HCT116 (cell line): Measurements from ENCODE around the gene ALKBH6. TPM values are rescaled to one million over a fixed set of nuclear protein-coding genes. Genes with fewer than 3 reads are reported as not detected.
A peak's percentile ranks its signal among the peaks of the same experiment; 100 is the strongest.

ENCODE experiments used
- ATAC-seq: fragments of 200-7000 bp; cut with Tn5 transposase; 2 replicates; pipeline ENCODE4 v1.9.1; 2020; ENCODE audit warnings: mild to moderate bottlenecking, moderate library complexity
- BruUV-seq: library from RNA; stranded (reverse); fragments of 400-500 nt; replicated peaks from 2 replicates; lab custom pipeline; 2021; lab: Mats Ljungman, UMichigan
- CTCF ChIA-PET: fragments of 300-600 bp; sonication (Branson Sonifier 250); formaldehyde crosslinking; loops from one replicate; lab custom pipeline; 2021; ENCODE audit warnings: antibody characterized with exemption; lab: Charles Lee
- POLR2A ChIA-PET: fragments of 300-600, 350-600 bp; sonication (Branson Sonifier 250); formaldehyde crosslinking; loops from one replicate; lab custom pipeline; 2021; ENCODE audit warnings: antibody characterized with exemption; lab: Charles Lee
- RAD21 ChIA-PET, 2 experiments: fragments of 300-600 bp; sonication (Branson Sonifier 250); formaldehyde crosslinking; loops; one replicate each; lab custom pipeline; 2023; ENCODE audit warnings: low total read pairs in 2 of 2; ENCODE audit not compliant: uncharacterized antibody in 2 of 2, unreplicated experiment in 2 of 2, low non-redundant PET in 1 of 2; lab: Charles Lee
- DNase-seq: peaks from one replicate; pipeline ENCODE4 v3.0.0-alpha.2; 2010; ENCODE audit warnings: low read depth, low spot score
- H2AFZ ChIP-seq: fragments of 200-600 bp; shearing (Covaris generic), sonication (generic); 2 replicates; pipeline ENCODE4 v1.6.1; 2017; ENCODE audit warnings: low read depth, mixed run types, mixed read lengths, antibody characterized with exemption, low read length; ENCODE audit not compliant: poor library complexity, severe bottlenecking
- H3K27ac ChIP-seq: 2 replicates; pipeline ENCODE4 v1.5.1; 2012; ENCODE audit warnings: low read depth, low read length
- H3K27me3 ChIP-seq: fragments of 200-600 bp; sonication (generic); 2 replicates; pipeline ENCODE4 v1.6.1; 2016; ENCODE audit warnings: mixed run types, low read length, mixed read lengths; ENCODE audit not compliant: insufficient read depth
- H3K36me3 ChIP-seq, 2 experiments: fragments of 200-500 bp in 1 of 2; fragments of 200-600 bp in 1 of 2; sonication (Bioruptor generic) in 1 of 2; sonication (generic) in 1 of 2; 2 replicates each; pipeline versions ENCODE4 v1.5.1 to v1.6.1; 2014 to 2016; ENCODE audit warnings: low read length in 2 of 2, inconsistent platforms in 1 of 2, mixed read lengths in 1 of 2, mixed run types in 1 of 2; ENCODE audit not compliant: insufficient read depth in 2 of 2, control insufficient read depth in 1 of 2
- H3K4me1 ChIP-seq, 2 experiments: fragments of 200-600 bp in 1 of 2; sonication (generic) in 1 of 2; 2 replicates each; pipeline versions ENCODE4 v1.5.1 to v1.6.1; 2012 to 2017; ENCODE audit warnings: low read length in 2 of 2, inconsistent platforms in 1 of 2, mild to moderate bottlenecking in 1 of 2, mixed read lengths in 1 of 2, mixed run types in 1 of 2, moderate library complexity in 1 of 2; ENCODE audit not compliant: insufficient read depth in 2 of 2, control insufficient read depth in 1 of 2
- H3K4me2 ChIP-seq: fragments of 200-600 bp; sonication (generic); 2 replicates; pipeline ENCODE4 v1.6.1; 2017; ENCODE audit warnings: mixed run types, low read length, mixed read lengths
- H3K4me3 ChIP-seq, 2 experiments: fragments of 200-600 bp in 1 of 2; sonication (generic) in 1 of 2; replicated peaks in 1 of 2; 2 replicates each; pipeline ENCODE4 v1.5.1; 2011 to 2016; ENCODE audit warnings: low read length in 2 of 2, control low read depth in 1 of 2, low read depth in 1 of 2, mild to moderate bottlenecking in 1 of 2, mixed read lengths in 1 of 2, mixed run types in 1 of 2
- H3K79me2 ChIP-seq: fragments of 200-600 bp; sonication (generic); 2 replicates; pipeline ENCODE4 v1.6.1; 2017; ENCODE audit warnings: mild to moderate bottlenecking, mixed run types, low read length, moderate library complexity, mixed read lengths; ENCODE audit not compliant: insufficient read depth
- H3K9ac ChIP-seq: fragments of 200-600 bp; sonication (generic); 2 replicates; pipeline ENCODE4 v1.6.1; 2016; ENCODE audit warnings: low read length, mixed read lengths
- H3K9me2 ChIP-seq: fragments of 200-600 bp; sonication (generic), shearing (Covaris generic); 2 replicates; pipeline ENCODE4 v1.6.1; 2017; ENCODE audit warnings: mixed run types, mild to moderate bottlenecking, moderate library complexity; ENCODE audit not compliant: insufficient read depth
- H3K9me3 ChIP-seq, 2 experiments: fragments of 200-500 bp in 1 of 2; fragments of 200-600 bp in 1 of 2; sonication (Bioruptor generic) in 1 of 2; sonication (generic) in 1 of 2; 2 replicates each; pipeline ENCODE4 v1.6.1; 2014 to 2017; ENCODE audit warnings: low read length in 2 of 2, mixed read lengths in 2 of 2, inconsistent platforms in 1 of 2, low read depth in 1 of 2, mild to moderate bottlenecking in 1 of 2, mixed run types in 1 of 2, moderate library complexity in 1 of 2; ENCODE audit not compliant: control insufficient read depth in 1 of 2, insufficient read depth in 1 of 2
- H4K20me1 ChIP-seq: fragments of 200-600 bp; sonication (generic), shearing (Covaris generic); 2 replicates; pipeline ENCODE4 v1.6.1; 2017; ENCODE audit warnings: mixed run types, mild to moderate bottlenecking, moderate library complexity; ENCODE audit not compliant: insufficient read depth
- EGR1 ChIP-seq: IDR thresholded peaks from 2 replicates; pipeline ENCODE4 v1.6.1; 2012; ENCODE audit warnings: low read depth
- JUND ChIP-seq: IDR thresholded peaks from 2 replicates; pipeline ENCODE4 v1.6.1; 2012
- SIN3A ChIP-seq: IDR thresholded peaks from 2 replicates; pipeline ENCODE4 v1.6.1; 2012; ENCODE audit warnings: low read depth
- TCF7L2 ChIP-seq: IDR thresholded peaks from 2 replicates; pipeline ENCODE4 v1.7.0; 2011; ENCODE audit warnings: borderline replicate concordance, inconsistent platforms; ENCODE audit not compliant: insufficient read depth, insufficient read length; ENCODE audit errors: extremely low read depth
- ZFX ChIP-seq: fragments of 450-650 bp; IDR thresholded peaks from 2 replicates; pipeline ENCODE4 v1.6.1; 2017
- intact Hi-C: fragments of 100-400 bp; cut with micrococcal nuclease; formaldehyde crosslinking; loops from 2 replicates; pipeline ENCODE4 v1.10.0; 2022
- total RNA-seq: library from RNA; stranded (reverse); gene quantifications from one replicate; pipeline ENCODE4 v1.2.1, GENCODE V29; 2021; ENCODE audit not compliant: unreplicated experiment
- TF ChIP-seq, protein P1 (sequence below): IDR thresholded peaks from 2 replicates; pipeline ENCODE4 v1.6.1; 2011; ENCODE audit warnings: mild to moderate bottlenecking, low read length, moderate library complexity; ENCODE audit not compliant: insufficient replicate concordance; ENCODE audit errors: extremely low read depth
- TF ChIP-seq, protein P2 (sequence below): IDR thresholded peaks from 2 replicates; pipeline ENCODE4 v1.6.1; 2012
- TF ChIP-seq, protein P3 (sequence below), 3 experiments: fragments of 200-600 bp in 1 of 3; sonication (generic) in 1 of 3; IDR thresholded peaks in 2 of 3; conservative IDR thresholded peaks in 1 of 3; 2 replicates each; pipeline ENCODE4 v1.5.1; 2012 to 2017; ENCODE audit warnings: low read depth in 2 of 3, low read length in 2 of 3, antibody characterized with exemption in 1 of 3, borderline replicate concordance in 1 of 3, control low read depth in 1 of 3, mild to moderate bottlenecking in 1 of 3, mixed read lengths in 1 of 3, mixed run types in 1 of 3, moderate library complexity in 1 of 3; ENCODE audit not compliant: insufficient read depth in 1 of 3

Gene ALKBH6
- total RNA-seq, 1 experiment from 2014 or later: 28.6 TPM

DNA sequence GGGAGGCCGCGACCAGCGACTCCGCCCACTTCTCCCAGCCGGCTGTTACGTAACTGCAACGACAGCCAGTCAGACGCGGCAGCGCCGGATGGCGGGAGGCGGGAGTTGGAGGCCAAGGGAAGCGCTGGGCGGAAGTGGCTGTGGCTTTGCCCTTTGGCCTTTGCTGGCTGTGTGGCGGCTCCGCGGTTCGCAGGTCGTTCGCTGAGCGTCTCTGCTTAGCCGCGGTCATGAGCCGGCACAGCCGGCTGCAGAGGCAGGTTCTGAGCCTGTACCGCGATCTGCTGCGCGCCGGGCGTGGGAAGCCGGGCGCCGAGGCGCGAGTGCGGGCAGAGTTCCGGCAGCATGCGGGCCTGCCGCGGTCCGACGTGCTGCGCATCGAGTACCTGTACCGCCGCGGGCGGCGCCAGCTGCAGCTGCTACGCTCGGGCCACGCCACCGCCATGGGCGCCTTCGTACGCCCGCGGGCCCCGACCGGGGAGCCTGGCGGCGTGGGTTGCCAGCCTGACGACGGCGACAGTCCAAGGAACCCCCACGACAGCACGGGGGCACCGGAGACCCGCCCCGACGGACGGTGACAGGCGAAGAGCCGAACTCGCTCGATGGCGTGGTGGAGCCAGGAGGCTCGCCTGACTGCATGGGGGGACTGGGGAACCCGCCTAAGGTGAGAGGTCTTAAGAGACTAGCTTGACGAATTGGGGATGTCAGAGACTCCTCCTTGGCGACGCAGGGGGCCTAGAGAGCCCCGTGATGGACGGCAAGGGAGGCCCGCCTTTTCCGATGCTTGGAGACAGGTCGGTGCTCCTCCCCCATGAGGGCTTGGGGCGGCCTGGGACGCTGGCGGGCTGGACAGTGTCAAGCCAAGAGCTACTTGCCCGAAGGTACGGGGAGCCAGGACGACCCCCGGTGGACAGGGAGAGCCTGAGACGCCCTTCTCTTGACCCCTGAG lies 18.7 kb downstream of the ALKBH6 start, which contains the start of gene SDHAF1 (continued):
- TF ChIP-seq, protein P1, sequence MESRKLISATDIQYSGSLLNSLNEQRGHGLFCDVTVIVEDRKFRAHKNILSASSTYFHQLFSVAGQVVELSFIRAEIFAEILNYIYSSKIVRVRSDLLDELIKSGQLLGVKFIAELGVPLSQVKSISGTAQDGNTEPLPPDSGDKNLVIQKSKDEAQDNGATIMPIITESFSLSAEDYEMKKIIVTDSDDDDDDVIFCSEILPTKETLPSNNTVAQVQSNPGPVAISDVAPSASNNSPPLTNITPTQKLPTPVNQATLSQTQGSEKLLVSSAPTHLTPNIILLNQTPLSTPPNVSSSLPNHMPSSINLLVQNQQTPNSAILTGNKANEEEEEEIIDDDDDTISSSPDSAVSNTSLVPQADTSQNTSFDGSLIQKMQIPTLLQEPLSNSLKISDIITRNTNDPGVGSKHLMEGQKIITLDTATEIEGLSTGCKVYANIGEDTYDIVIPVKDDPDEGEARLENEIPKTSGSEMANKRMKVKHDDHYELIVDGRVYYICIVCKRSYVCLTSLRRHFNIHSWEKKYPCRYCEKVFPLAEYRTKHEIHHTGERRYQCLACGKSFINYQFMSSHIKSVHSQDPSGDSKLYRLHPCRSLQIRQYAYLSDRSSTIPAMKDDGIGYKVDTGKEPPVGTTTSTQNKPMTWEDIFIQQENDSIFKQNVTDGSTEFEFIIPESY: no peak
- TF ChIP-seq JUND (no peak), EGR1 (peak; percentile 83; the same call in 1 of the 2 replicates), SIN3A (peak; percentile 87), TCF7L2 (peak; percentile 17)

DNA sequence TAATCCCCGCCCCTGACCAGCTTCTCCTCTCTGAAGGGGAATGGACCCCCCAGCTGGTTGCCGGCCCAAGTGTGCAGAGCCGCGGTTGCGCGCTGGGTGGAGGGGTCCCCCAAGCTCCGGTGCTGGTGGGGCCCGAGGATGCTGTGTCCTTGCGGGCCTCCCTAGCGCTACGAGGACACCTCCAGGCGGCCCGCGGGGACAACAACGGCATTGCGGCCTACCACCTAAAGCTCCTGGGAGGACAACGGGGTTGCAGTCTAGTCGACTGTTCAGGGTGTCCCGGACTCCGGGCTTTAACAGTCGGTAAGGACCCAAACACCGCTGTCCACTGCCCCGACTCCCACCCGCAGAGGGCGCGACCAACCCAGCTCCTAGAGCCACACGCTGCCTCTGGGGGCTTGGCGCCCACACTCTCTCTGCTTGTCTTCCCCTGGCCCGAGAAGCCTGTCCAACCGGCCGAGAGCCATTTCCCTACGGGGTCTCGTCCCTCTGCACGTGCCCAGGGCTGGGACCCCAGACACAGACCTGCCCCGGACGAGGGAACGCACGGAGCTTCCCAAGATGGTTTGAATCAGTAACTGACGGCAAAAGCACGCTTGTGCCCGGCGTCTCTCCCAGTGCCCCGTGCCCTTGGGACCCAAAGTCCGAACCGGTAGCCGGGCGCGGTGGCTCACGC lies 20.0 kb downstream of the ALKBH6 start:
- POLR2A ChIA-PET: no interaction called here
- intact Hi-C loops: no loop called here
- Histone ChIP-seq H3K4me1 (peaks cover 12 to 20% of the 10 kb centered on the region in 2 experiments), H2AFZ (no peak overlapping the region), H3K36me3 (0 out of 4 replicates have a peak, but pooled peaks cover 0 to 3% of the 10 kb centered on the region in 2 experiments), H3K4me3 (no peak overlapping the region), H3K27me3 (no peaks in the 10 kb centered on the region), H3K9me3 (no peaks in the 10 kb centered on the region), H3K4me2 (peak overlapping the region; percentile 92; the same call in 1 of the 2 replicates), H3K9ac (no peak overlapping the region), H4K20me1 (no peaks in the 10 kb centered on the region), H3K27ac (no peak overlapping the region; the same call in 1 of the 2 replicates), H3K79me2 (peaks cover 28% of the 10 kb centered on the region), H3K9me2 (no peaks in the 10 kb centered on the region)
- RAD21 ChIA-PET: no interaction called here
- CTCF ChIA-PET: no interaction called here
- ATAC-seq: no peak
- TF ChIP-seq ZFX: no peak
- TF ChIP-seq, protein P2, sequence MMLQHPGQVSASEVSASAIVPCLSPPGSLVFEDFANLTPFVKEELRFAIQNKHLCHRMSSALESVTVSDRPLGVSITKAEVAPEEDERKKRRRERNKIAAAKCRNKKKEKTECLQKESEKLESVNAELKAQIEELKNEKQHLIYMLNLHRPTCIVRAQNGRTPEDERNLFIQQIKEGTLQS: no peak
- TF ChIP-seq, protein P3, sequence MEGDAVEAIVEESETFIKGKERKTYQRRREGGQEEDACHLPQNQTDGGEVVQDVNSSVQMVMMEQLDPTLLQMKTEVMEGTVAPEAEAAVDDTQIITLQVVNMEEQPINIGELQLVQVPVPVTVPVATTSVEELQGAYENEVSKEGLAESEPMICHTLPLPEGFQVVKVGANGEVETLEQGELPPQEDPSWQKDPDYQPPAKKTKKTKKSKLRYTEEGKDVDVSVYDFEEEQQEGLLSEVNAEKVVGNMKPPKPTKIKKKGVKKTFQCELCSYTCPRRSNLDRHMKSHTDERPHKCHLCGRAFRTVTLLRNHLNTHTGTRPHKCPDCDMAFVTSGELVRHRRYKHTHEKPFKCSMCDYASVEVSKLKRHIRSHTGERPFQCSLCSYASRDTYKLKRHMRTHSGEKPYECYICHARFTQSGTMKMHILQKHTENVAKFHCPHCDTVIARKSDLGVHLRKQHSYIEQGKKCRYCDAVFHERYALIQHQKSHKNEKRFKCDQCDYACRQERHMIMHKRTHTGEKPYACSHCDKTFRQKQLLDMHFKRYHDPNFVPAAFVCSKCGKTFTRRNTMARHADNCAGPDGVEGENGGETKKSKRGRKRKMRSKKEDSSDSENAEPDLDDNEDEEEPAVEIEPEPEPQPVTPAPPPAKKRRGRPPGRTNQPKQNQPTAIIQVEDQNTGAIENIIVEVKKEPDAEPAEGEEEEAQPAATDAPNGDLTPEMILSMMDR (IDR thresholded peaks at IDR 0.05 in 2 of 3, conservative IDR thresholded peaks at IDR 0.05 in 1 of 3; ENCODE audit: borderline replicate concordance in 1 of 3, insufficient read depth in 1 of 3, low read depth in 2 of 3, low read length in 2 of 3): 0 out of 6 replicates have a peak, but pooled peaks of 2 of the 3 experiments have one; percentile 6 to 7
- no peak for DNase-seq
- TSS peak; percentile 45 for BruUV-seq
